GM21515 (cell line): ENCODE measurements around the gene MAP3K2.

Experiments used
- ATAC-seq: cut with Tn5 transposase; IDR thresholded peaks from one replicate; pipeline ENCODE4 v1.9.1; 2021; ENCODE audit not compliant: unreplicated experiment

The MAP3K2 gene

GRCh38 chr2:127386764-127387654 lies 766 bp downstream of the MAP3K2 start:
- ATAC-seq, result peak; percentile 58

- ATAC-seq, result no peak
Observed at GRCh38 chr2:127386246-127386645, 1.5 kb downstream of the MAP3K2 start.

- no peak for ATAC-seq
Observed at GRCh38 chr2:127384529-127384928, 3.2 kb downstream of the MAP3K2 start.

- no peak for ATAC-seq
Observed at GRCh38 chr2:127382831-127383230, 4.9 kb downstream of the MAP3K2 start.

- no peak for ATAC-seq
Observed at GRCh38 chr2:127381762-127382161, 6.0 kb downstream of the MAP3K2 start.

- ATAC-seq, result no peak
Observed at GRCh38 chr2:127379712-127380355, 7.9 kb downstream of the MAP3K2 start.

GRCh38 chr2:127378720-127379119 lies 9.1 kb downstream of the MAP3K2 start:
- no peak for ATAC-seq

- ATAC-seq, result no peak
Observed at GRCh38 chr2:127377262-127377661, 10.5 kb downstream of the MAP3K2 start.

GRCh38 chr2:127376257-127376656 lies 11.5 kb downstream of the MAP3K2 start:
- ATAC-seq, result no peak

- ATAC-seq, result no peak
Observed at GRCh38 chr2:127373362-127374083, 14.3 kb downstream of the MAP3K2 start.

GRCh38 chr2:127371037-127371436 lies 16.7 kb downstream of the MAP3K2 start:
- ATAC-seq, result no peak

- ATAC-seq, result no peak
Observed at GRCh38 chr2:127370010-127370409, 17.8 kb downstream of the MAP3K2 start.

- no peak for ATAC-seq
Observed at GRCh38 chr2:127365211-127365643, 22.5 kb downstream of the MAP3K2 start.

GRCh38 chr2:127362971-127363370 lies 24.8 kb downstream of the MAP3K2 start:
- ATAC-seq, result no peak

GRCh38 chr2:127361929-127362885 lies 25.6 kb downstream of the MAP3K2 start:
- no peak for ATAC-seq

GRCh38 chr2:127360242-127360641 lies 27.5 kb downstream of the MAP3K2 start:
- no peak for ATAC-seq

- ATAC-seq, result no peak
Observed at GRCh38 chr2:127359520-127359919, 28.3 kb downstream of the MAP3K2 start.

- ATAC-seq, result no peak
Observed at GRCh38 chr2:127358971-127359370, 28.8 kb downstream of the MAP3K2 start.

GRCh38 chr2:127358044-127358443 lies 29.7 kb downstream of the MAP3K2 start:
- ATAC-seq, result no peak

GRCh38 chr2:127357591-127357990 lies 30.2 kb downstream of the MAP3K2 start:
- ATAC-seq, result no peak
